Measurements from ENCODE around the gene COL15A1.

COL15A1 gene

GRCh38 chr9:99019510-99020331 lies 76.0 kb downstream of the COL15A1 start:
- no peak for DNase-seq

GRCh38 chr9:99020786-99021436 lies 77.2 kb downstream of the COL15A1 start:
- no peak for DNase-seq

- no peak for DNase-seq
Measured at GRCh38 chr9:99021512-99021911, 77.8 kb downstream of the COL15A1 start.

- DNase-seq, result no peak
Measured at GRCh38 chr9:99023231-99023630, 79.5 kb downstream of the COL15A1 start.

- DNase-seq, result no peak
Measured at GRCh38 chr9:99023831-99024230, 80.1 kb downstream of the COL15A1 start.

GRCh38 chr9:99024959-99025358 lies 81.3 kb downstream of the COL15A1 start:
- DNase-seq, result no peak

GRCh38 chr9:99025616-99026270 lies 82.0 kb downstream of the COL15A1 start:
- DNase-seq, result no peak

GRCh38 chr9:99026271-99026955 lies 82.7 kb downstream of the COL15A1 start:
- DNase-seq, result no peak

- DNase-seq, result no peak
Measured at GRCh38 chr9:99026956-99027298, 83.2 kb downstream of the COL15A1 start.

GRCh38 chr9:99027443-99027842 lies 83.7 kb downstream of the COL15A1 start:
- DNase-seq, result no peak

- DNase-seq, result no peak
Measured at GRCh38 chr9:99029083-99029645, 85.5 kb downstream of the COL15A1 start.

GRCh38 chr9:99030092-99030511 lies 86.4 kb downstream of the COL15A1 start:
- no peak for DNase-seq

GRCh38 chr9:99030610-99031109 lies 87.0 kb downstream of the COL15A1 start:
- DNase-seq, result no peak

- no peak for DNase-seq
Measured at GRCh38 chr9:99031319-99031718, 87.6 kb downstream of the COL15A1 start.

GRCh38 chr9:99031994-99032393 lies 88.3 kb downstream of the COL15A1 start:
- DNase-seq, result no peak

GRCh38 chr9:99034149-99034548 lies 90.4 kb downstream of the COL15A1 start:
- no peak for DNase-seq

- no peak for DNase-seq
Measured at GRCh38 chr9:99035313-99035712, 91.6 kb downstream of the COL15A1 start.

GRCh38 chr9:99037769-99038483 lies 94.2 kb downstream of the COL15A1 start:
- no peak for DNase-seq

GRCh38 chr9:99038484-99038820 lies 94.7 kb downstream of the COL15A1 start:
- no peak for DNase-seq

GRCh38 chr9:99039505-99040182 lies 95.9 kb downstream of the COL15A1 start:
- no peak for DNase-seq

GRCh38 chr9:99040251-99040900 lies 96.7 kb downstream of the COL15A1 start:
- no peak for DNase-seq

Data from T-helper 2 cell (primary cell).